Activated T-helper 2 cell treated with anti-CD3 and anti-CD28 coated beads, Interferon-gamma antibody, Interleukin-2, Interleukin-4, amounts not matched to agents 10 μg/mL and 5 μg/mL and 100 μg/mL, durations not matched to agents 14 hours and 24 hours and 36 hours (primary cell): Measurements from ENCODE around the gene MYO7A. TPM values are rescaled to one million over a fixed set of nuclear protein-coding genes. Genes with fewer than 3 reads are reported as not detected.

Experiments
- DNase-seq: peaks from one replicate; pipeline ENCODE4 v3.0.0; 2021; ENCODE audit warnings: low spot score
- H3K27ac Mint-ChIP-seq: one replicate; pipeline ENCODE4 v1.8.0; 2021; ENCODE audit warnings: mixed read lengths
- H3K27me3 Mint-ChIP-seq: one replicate; pipeline ENCODE4 v1.8.0; 2021; ENCODE audit warnings: low read depth, mixed read lengths
- H3K36me3 Mint-ChIP-seq: one replicate; pipeline ENCODE4 v1.8.0; 2021; ENCODE audit warnings: low read depth, mixed read lengths
- H3K4me1 Mint-ChIP-seq: one replicate; pipeline ENCODE4 v1.8.0; 2021; ENCODE audit warnings: low read depth, mixed read lengths
- H3K4me3 Mint-ChIP-seq: one replicate; pipeline ENCODE4 v1.8.0; 2021; ENCODE audit warnings: low read depth, mild to moderate bottlenecking, moderate library complexity, mixed read lengths
- H3K9me3 Mint-ChIP-seq: one replicate; pipeline ENCODE4 v1.8.0; 2021; ENCODE audit warnings: mixed read lengths
- intact Hi-C: fragments of 100-400 bp; cut with micrococcal nuclease; formaldehyde crosslinking; loops from one replicate; pipeline ENCODE4 v1.15.1; 2023
- total RNA-seq: library from RNA; stranded (reverse); gene quantifications from 2 replicates; pipeline ENCODE4 v1.2.3, GENCODE V29; 2022

Gene MYO7A
- total RNA-seq, 1 donor from 2014 or later = 0.30 TPM

DNA sequence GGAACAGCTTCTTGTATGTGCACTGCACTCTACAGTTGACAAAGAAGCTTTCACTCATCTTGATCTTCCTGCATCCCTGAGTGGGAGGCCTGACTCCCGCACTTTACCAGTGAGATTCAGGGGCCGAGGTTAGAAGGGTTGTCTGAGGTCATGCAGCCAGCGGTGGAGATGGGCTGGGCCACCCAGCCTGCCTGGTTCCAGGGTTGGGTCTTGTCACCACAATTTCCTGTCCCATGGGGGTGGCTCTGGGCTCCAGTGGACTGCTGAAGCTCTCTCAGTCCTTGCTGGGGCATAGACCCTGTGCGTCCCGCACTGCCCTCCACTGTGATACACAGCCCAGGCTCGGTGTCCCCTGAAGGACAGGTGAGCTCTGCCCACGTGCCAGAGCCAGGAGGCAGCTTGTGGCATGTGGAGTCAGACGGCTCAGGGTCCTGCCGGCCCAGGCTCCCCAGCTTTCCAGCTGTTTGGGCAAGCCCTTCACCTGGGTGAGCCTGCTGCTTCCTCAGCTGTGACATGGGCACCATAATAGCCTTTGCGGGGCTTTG, 6.9 kb upstream of the MYO7A start:
- H3K27me3 Mint-ChIP-seq = no peaks in the 10 kb centered on the region

DNA sequence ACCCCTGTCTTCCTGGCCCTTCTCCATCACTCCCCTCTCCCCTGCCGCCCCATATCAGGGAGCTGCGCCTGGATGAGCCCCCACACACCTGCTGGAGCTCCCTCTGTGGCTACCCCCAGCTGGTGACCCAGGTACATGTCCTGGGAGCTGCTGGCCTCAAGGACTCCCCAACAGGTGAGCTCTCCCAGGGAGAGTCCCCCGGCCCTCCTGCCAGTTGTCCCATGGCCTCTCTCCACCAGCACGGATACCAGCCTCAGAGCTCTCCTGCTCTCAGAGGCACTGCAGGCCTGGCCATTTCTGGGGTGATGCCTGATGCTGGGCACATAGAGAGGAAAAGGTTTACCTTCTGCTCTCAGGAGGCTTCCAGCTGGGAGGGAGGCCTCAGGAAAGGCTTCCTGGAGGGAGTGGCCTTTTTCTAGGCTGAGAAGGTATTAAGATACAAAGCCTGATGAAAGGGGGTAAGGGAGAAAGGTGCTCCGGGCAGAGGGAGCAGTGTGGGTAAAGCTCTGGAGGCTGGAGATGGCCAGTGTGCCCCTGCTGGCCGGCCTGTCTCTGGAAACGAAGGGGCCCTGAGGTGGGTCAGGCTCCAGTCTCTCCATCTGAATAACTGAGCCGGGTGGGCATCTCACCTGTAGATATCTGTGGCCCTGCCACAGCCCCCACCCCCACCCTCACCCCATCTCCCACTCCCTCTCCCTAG, 6.0 kb upstream of the MYO7A start:
- H3K27me3 Mint-ChIP-seq = no peaks in the 10 kb centered on the region

More for the DNA sequence above, 6.9 kb upstream of the MYO7A start:
- H3K9me3 Mint-ChIP-seq = no peaks in the 10 kb centered on the region
- intact Hi-C loops = no loop called here
- no peak for DNase-seq
- H3K27ac Mint-ChIP-seq = no peak overlapping the region
- H3K4me3 Mint-ChIP-seq = no peak overlapping the region
- H3K4me1 Mint-ChIP-seq = peaks cover 2% of the 10 kb centered on the region
- H3K36me3 Mint-ChIP-seq = no peaks in the 10 kb centered on the region

DNA sequence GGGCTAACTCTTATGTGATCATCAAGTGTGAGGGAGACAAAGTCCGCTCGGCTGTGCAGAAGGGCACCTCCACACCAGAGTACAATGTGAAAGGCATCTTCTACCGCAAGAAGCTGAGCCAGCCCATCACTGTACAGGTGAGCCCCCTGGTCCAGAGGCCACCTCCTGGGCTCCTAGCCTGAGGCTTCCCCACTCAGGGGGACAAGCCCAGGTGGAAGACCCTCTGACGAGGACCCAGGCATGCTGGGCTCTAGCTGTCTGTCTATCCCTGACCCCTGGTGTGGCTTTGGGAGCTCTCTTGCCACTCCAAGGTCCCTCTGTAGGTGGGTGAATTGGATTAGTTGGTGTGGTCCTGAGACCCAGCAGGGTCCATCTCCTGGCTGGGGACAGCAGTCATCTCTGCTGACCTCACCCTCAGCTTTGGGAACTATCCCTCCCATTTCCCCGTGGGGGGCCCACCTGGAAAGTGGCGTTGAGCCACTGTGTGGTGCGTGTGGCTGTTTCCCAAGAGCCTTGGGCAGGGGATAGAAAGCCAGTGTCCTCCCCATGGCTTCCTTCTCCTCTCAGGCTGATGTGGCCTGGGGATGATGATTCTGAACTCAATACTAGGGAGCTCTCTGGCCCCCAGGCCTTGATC, 5.4 kb upstream of the MYO7A start:
- no peak for DNase-seq
- Mint-ChIP-seq H3K4me3 (no peak overlapping the region), H3K4me1 (peaks cover 2% of the 10 kb centered on the region), H3K36me3 (no peaks in the 10 kb centered on the region), H3K9me3 (no peaks in the 10 kb centered on the region), H3K27me3 (peaks cover 3% of the 10 kb centered on the region), H3K27ac (no peak overlapping the region)
- intact Hi-C loops = no loop called here

More for the DNA sequence above, 6.0 kb upstream of the MYO7A start:
- H3K36me3 Mint-ChIP-seq = no peaks in the 10 kb centered on the region
- no peak overlapping the region for H3K4me3 Mint-ChIP-seq
- DNase-seq = no peak
- H3K9me3 Mint-ChIP-seq = no peaks in the 10 kb centered on the region
- intact Hi-C loops = no loop called here
- no peak overlapping the region for H3K27ac Mint-ChIP-seq
- peaks cover 2% of the 10 kb centered on the region for H3K4me1 Mint-ChIP-seq

DNA sequence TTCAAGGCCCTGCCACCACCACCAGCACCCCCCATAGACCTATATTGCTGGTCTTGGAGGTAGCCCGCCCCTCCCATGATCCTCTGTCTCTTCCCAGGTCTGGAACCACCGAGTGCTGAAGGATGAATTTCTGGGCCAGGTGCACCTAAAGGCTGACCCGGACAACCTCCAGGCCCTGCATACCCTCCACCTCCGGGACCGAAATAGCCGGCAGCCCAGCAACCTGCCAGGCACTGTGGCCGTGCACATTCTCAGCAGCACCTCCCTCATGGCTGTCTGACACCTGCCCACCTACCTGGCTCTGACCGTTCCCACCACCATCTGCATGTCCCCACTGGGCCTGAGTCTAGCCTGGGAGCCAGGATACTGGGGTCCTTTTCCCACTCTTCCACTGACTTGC, 4.5 kb upstream of the MYO7A start:
- intact Hi-C loops = no loop called here
- peaks cover 5% of the 10 kb centered on the region for H3K27me3 Mint-ChIP-seq
- peaks cover 2% of the 10 kb centered on the region for H3K4me1 Mint-ChIP-seq
- DNase-seq = no peak
- no peaks in the 10 kb centered on the region for H3K9me3 Mint-ChIP-seq
- no peak overlapping the region for H3K4me3 Mint-ChIP-seq
- no peaks in the 10 kb centered on the region for H3K36me3 Mint-ChIP-seq
- H3K27ac Mint-ChIP-seq = no peak overlapping the region

GRCh38 chr11:77124041-77124440, 4.0 kb upstream of the MYO7A start:
- Mint-ChIP-seq H3K4me1 (peaks cover 2% of the 10 kb centered on the region), H3K4me3 (no peak overlapping the region), H3K27ac (no peak overlapping the region), H3K27me3 (peaks cover 5% of the 10 kb centered on the region), H3K9me3 (no peaks in the 10 kb centered on the region), H3K36me3 (no peaks in the 10 kb centered on the region)
- intact Hi-C loops = no loop called here
- DNase-seq = no peak

- Mint-ChIP-seq H3K9me3 (no peaks in the 10 kb centered on the region), H3K27me3 (peaks cover 5% of the 10 kb centered on the region), H3K27ac (no peak overlapping the region), H3K4me1 (peaks cover 2% of the 10 kb centered on the region), H3K36me3 (no peaks in the 10 kb centered on the region), H3K4me3 (no peak overlapping the region)
- DNase-seq = no peak
- intact Hi-C loops = no loop called here
Observed at GRCh38 chr11:77124488-77124887, 3.6 kb upstream of the MYO7A start.

DNA sequence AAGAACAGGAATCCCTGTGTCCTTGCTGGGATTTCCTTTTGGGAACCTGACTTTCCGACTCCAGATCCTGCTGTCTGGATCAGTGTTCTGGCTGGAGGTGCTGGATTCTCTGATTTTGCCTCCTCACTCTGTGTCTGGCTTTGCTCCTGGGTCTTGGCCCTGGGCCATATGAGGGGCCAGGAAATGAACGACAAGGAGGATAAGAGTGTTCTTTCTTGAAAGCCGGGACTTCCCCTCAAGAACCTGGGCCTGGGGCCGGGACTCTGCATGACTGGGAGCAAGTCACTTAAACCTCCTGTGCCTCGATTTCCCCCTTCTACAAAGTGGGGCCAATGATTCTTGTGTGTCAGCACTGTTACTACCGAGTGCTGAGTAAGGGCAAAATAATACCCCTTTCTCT, 2.9 kb upstream of the MYO7A start:
- DNase-seq = no peak

DNA sequence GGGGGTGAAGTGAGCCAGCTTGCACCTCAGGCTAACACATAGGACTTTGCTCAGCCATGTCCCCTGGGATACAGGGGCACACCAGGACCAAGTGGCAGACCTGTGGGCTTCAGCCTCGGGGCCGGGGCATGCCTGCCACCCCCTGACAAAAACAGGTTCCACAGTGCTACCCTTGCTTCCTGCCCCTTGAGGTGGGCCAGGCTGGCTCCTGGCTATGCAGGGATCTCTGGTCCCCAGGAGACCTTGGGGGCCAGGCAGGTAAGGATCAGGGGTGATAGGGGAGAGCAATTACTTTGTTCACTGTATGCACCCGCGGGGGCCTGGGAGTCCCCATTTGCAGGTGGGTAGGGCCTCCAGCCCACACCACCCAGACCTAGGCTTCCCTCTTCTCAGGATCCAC, 2.4 kb upstream of the MYO7A start:
- Mint-ChIP-seq H3K27ac (no peak overlapping the region), H3K27me3 (peaks cover 5% of the 10 kb centered on the region), H3K4me3 (no peak overlapping the region), H3K36me3 (no peaks in the 10 kb centered on the region), H3K9me3 (no peaks in the 10 kb centered on the region), H3K4me1 (peaks cover 2% of the 10 kb centered on the region)
- intact Hi-C loops = no loop called here
- DNase-seq = no peak

More for the DNA sequence above, 2.9 kb upstream of the MYO7A start:
- Mint-ChIP-seq H3K9me3 (no peaks in the 10 kb centered on the region), H3K36me3 (no peaks in the 10 kb centered on the region), H3K27me3 (peaks cover 5% of the 10 kb centered on the region), H3K4me3 (no peak overlapping the region), H3K27ac (no peak overlapping the region), H3K4me1 (peaks cover 2% of the 10 kb centered on the region)
- intact Hi-C loops = no loop called here

- Mint-ChIP-seq H3K36me3 (no peaks in the 10 kb centered on the region), H3K9me3 (no peaks in the 10 kb centered on the region), H3K4me1 (no peaks in the 10 kb centered on the region), H3K27me3 (peaks cover 5% of the 10 kb centered on the region), H3K4me3 (no peak overlapping the region), H3K27ac (no peak overlapping the region)
- intact Hi-C loops = no loop called here
- no peak for DNase-seq
Observed at GRCh38 chr11:77126156-77126775, 1.8 kb upstream of the MYO7A start.

DNA sequence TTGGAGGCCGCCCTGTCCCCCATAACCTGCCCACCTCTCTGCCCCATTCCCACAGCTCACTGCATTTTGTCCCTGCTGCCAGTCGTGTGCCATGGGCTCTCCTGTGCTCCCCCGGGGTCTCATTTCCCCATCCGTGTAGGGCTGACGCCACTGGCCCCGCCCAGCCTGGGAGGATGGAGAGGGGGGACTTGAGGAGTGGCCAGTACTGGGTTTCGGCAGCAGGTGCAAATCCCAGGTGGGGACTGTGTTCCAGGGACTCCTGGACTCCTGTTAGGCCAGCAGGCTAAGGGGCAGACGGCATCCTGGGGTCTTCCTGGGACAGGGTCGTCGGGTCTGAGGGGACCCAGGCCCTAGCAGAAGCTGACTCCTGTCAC, 1.2 kb upstream of the MYO7A start:
- Mint-ChIP-seq H3K27me3 (peaks cover 5% of the 10 kb centered on the region), H3K27ac (no peak overlapping the region), H3K36me3 (no peaks in the 10 kb centered on the region), H3K9me3 (no peaks in the 10 kb centered on the region), H3K4me3 (no peak overlapping the region), H3K4me1 (no peaks in the 10 kb centered on the region)
- intact Hi-C loops = loop anchor here (1.0 kb wide), 2 partner anchors 61 to 421 kb away; no protein-coding TSS in a partner anchor
- no peak for DNase-seq

GRCh38 chr11:77127235-77127911, 673 bp upstream of the MYO7A start:
- H3K36me3 Mint-ChIP-seq = no peaks in the 10 kb centered on the region
- H3K4me1 Mint-ChIP-seq = no peaks in the 10 kb centered on the region
- H3K27me3 Mint-ChIP-seq = peaks cover 5% of the 10 kb centered on the region
- peak overlapping the region; percentile 49 for H3K4me3 Mint-ChIP-seq
- no peaks in the 10 kb centered on the region for H3K9me3 Mint-ChIP-seq
- intact Hi-C loops = loop anchor here (1.0 kb wide), 2 partner anchors 61 to 421 kb away; no protein-coding TSS in a partner anchor
- no peak overlapping the region for H3K27ac Mint-ChIP-seq
- DNase-seq = peak; percentile 31

- DNase-seq = no peak
- intact Hi-C loops = no loop called here
- Mint-ChIP-seq H3K27me3 (peaks cover 5% of the 10 kb centered on the region), H3K4me3 (no peak overlapping the region), H3K27ac (no peak overlapping the region), H3K4me1 (no peaks in the 10 kb centered on the region), H3K36me3 (no peaks in the 10 kb centered on the region), H3K9me3 (no peaks in the 10 kb centered on the region)
Observed at GRCh38 chr11:77129069-77129841, 1.2 kb downstream of the MYO7A start.
